Endothelial cell (in vitro differentiated cells): ENCODE data around the gene CAPN15. TPM values are rescaled to one million over a fixed set of nuclear protein-coding genes. Genes with fewer than 3 reads are reported as not detected.

Source experiments
- DNase-seq: peaks from one replicate; pipeline ENCODE4 v3.0.0; 2021; ENCODE audit warnings: low spot score
- H3K27ac Mint-ChIP-seq: one replicate; pipeline ENCODE4 v1.8.0; 2021; ENCODE audit warnings: mixed read lengths, inconsistent platforms; ENCODE audit not compliant: unreplicated experiment
- H3K27me3 Mint-ChIP-seq: one replicate; pipeline ENCODE4 v1.8.0; 2021; ENCODE audit warnings: mild to moderate bottlenecking, moderate library complexity, mixed read lengths, inconsistent platforms; ENCODE audit not compliant: unreplicated experiment
- H3K36me3 Mint-ChIP-seq: one replicate; pipeline ENCODE4 v1.8.0; 2021; ENCODE audit warnings: mild to moderate bottlenecking, low read depth, mixed read lengths, inconsistent platforms; ENCODE audit not compliant: unreplicated experiment
- H3K4me1 Mint-ChIP-seq: one replicate; pipeline ENCODE4 v1.8.0; 2021; ENCODE audit warnings: mild to moderate bottlenecking, mixed read lengths, inconsistent platforms; ENCODE audit not compliant: unreplicated experiment
- H3K4me3 Mint-ChIP-seq: one replicate; pipeline ENCODE4 v1.8.0; 2021; ENCODE audit warnings: mild to moderate bottlenecking, mixed read lengths, inconsistent platforms; ENCODE audit not compliant: unreplicated experiment
- H3K9me3 Mint-ChIP-seq: one replicate; pipeline ENCODE4 v1.8.0; 2021; ENCODE audit warnings: mixed read lengths, inconsistent platforms; ENCODE audit not compliant: unreplicated experiment
- CTCF ChIP-seq: fragments of 200-600 bp; sonication (generic); IDR thresholded peaks from one replicate; pipeline ENCODE4 v1.5.0; 2021; ENCODE audit warnings: antibody characterized with exemption; ENCODE audit not compliant: unreplicated experiment
- total RNA-seq: library from RNA; stranded (reverse); fragmentation: NEBNext Ultra II Directional; extraction: Animal tissue kit (Norgen Biotek cat#: 25700); gene quantifications from one replicate; pipeline ENCODE4 v1.2.1, GENCODE V29; 2021; ENCODE audit not compliant: unreplicated experiment

Gene CAPN15
- total RNA-seq, 1 donor from 2014 or later: 49.0 TPM

GRCh38 chr16:557463-558297, 30.2 kb downstream of the CAPN15 start:
- peaks cover 2% of the 10 kb centered on the region for H3K27me3 Mint-ChIP-seq
- no peak for TF ChIP-seq CTCF
- no peaks in the 10 kb centered on the region for H3K9me3 Mint-ChIP-seq
- peaks cover 2% of the 10 kb centered on the region for H3K4me1 Mint-ChIP-seq
- DNase-seq: no peak
- no peak overlapping the region for H3K27ac Mint-ChIP-seq
- H3K36me3 Mint-ChIP-seq: no peaks in the 10 kb centered on the region
- H3K4me3 Mint-ChIP-seq: no peak overlapping the region

GRCh38 chr16:558298-559020, 30.9 kb downstream of the CAPN15 start:
- Mint-ChIP-seq H3K27ac (no peak overlapping the region), H3K4me1 (peaks cover 2% of the 10 kb centered on the region), H3K36me3 (no peaks in the 10 kb centered on the region), H3K9me3 (no peaks in the 10 kb centered on the region), H3K4me3 (no peak overlapping the region), H3K27me3 (peaks cover 2% of the 10 kb centered on the region)
- no peak for DNase-seq
- no peak for TF ChIP-seq CTCF

GRCh38 chr16:559021-559380, 31.5 kb downstream of the CAPN15 start:
- Mint-ChIP-seq H3K27me3 (peaks cover 2% of the 10 kb centered on the region), H3K9me3 (no peaks in the 10 kb centered on the region), H3K4me1 (peaks cover 2% of the 10 kb centered on the region), H3K4me3 (no peak overlapping the region), H3K36me3 (no peaks in the 10 kb centered on the region), H3K27ac (no peak overlapping the region)
- no peak for TF ChIP-seq CTCF
- DNase-seq: no peak

GRCh38 chr16:559411-560203, 32.1 kb downstream of the CAPN15 start:
- Mint-ChIP-seq H3K27me3 (no peaks in the 10 kb centered on the region), H3K4me1 (no peaks in the 10 kb centered on the region), H3K4me3 (no peak overlapping the region), H3K9me3 (no peaks in the 10 kb centered on the region), H3K27ac (no peak overlapping the region), H3K36me3 (no peaks in the 10 kb centered on the region)
- no peak for TF ChIP-seq CTCF
- DNase-seq: no peak
